GM18505 (cell line): ENCODE results near the gene MRAS.

Experiments
- ATAC-seq: cut with Tn5 transposase; IDR thresholded peaks from one replicate; pipeline ENCODE4 v1.9.1; 2021; ENCODE audit not compliant: unreplicated experiment
- POLR2A ChIP-seq: IDR thresholded peaks from 4 replicates; pipeline ENCODE4 v1.6.1; 2011; ENCODE audit warnings: borderline replicate concordance; ENCODE audit not compliant: insufficient read depth, insufficient read length; ENCODE audit errors: extremely low read depth

The MRAS gene

GRCh38 chr3:138434875-138435772 is 86.7 kb downstream of the MRAS start:
- no peak for TF ChIP-seq POLR2A
- no peak for ATAC-seq

GRCh38 chr3:138435840-138436239 is 87.5 kb downstream of the MRAS start:
- TF ChIP-seq POLR2A, result no peak
- ATAC-seq, result no peak

GRCh38 chr3:138437281-138437680 is 88.9 kb downstream of the MRAS start:
- TF ChIP-seq POLR2A, result no peak
- ATAC-seq, result no peak

- ATAC-seq, result no peak
- TF ChIP-seq POLR2A, result no peak
Measured at GRCh38 chr3:138438896-138439295, 90.5 kb downstream of the MRAS start.

- no peak for TF ChIP-seq POLR2A
- ATAC-seq, result no peak
Measured at GRCh38 chr3:138439646-138440045, 91.3 kb downstream of the MRAS start.

GRCh38 chr3:138440121-138440521 is 91.7 kb downstream of the MRAS start:
- ATAC-seq, result no peak
- no peak for TF ChIP-seq POLR2A

- ATAC-seq, result no peak
- no peak for TF ChIP-seq POLR2A
Measured at GRCh38 chr3:138440596-138440995, 92.2 kb downstream of the MRAS start.

- no peak for TF ChIP-seq POLR2A
- ATAC-seq, result no peak
Measured at GRCh38 chr3:138441256-138441655, 92.9 kb downstream of the MRAS start.

GRCh38 chr3:138441742-138442141 is 93.4 kb downstream of the MRAS start:
- ATAC-seq, result no peak
- TF ChIP-seq POLR2A, result no peak

- ATAC-seq, result no peak
- no peak for TF ChIP-seq POLR2A
Measured at GRCh38 chr3:138442433-138442832, 94.1 kb downstream of the MRAS start.

- no peak for ATAC-seq
- no peak for TF ChIP-seq POLR2A
Measured at GRCh38 chr3:138443091-138443490, 94.7 kb downstream of the MRAS start.

- no peak for TF ChIP-seq POLR2A
- no peak for ATAC-seq
Measured at GRCh38 chr3:138443521-138444503, 95.4 kb downstream of the MRAS start.

- TF ChIP-seq POLR2A, result no peak
- no peak for ATAC-seq
Measured at GRCh38 chr3:138445236-138445635, 96.9 kb downstream of the MRAS start.

- TF ChIP-seq POLR2A, result no peak
Measured at GRCh38 chr3:138445654-138446053, 97.3 kb downstream of the MRAS start.

GRCh38 chr3:138448631-138449030 is 100.3 kb downstream of the MRAS start:
- no peak for ATAC-seq
- TF ChIP-seq POLR2A, result no peak

More at GRCh38 chr3:138445654-138446053, 97.3 kb downstream of the MRAS start:
- no peak for ATAC-seq
